KOPT-K1 (cell line): ENCODE results near the gene ZFYVE26.
"Not testable (repeated sequence)": the region's sequence is repeated elsewhere in the genome, so short reads cannot be mapped to it uniquely, and the experiment has no call there.

ENCODE experiments used
- H3K27ac ChIP-seq: fragments of 200-600 bp; sonication (generic); 2 replicates; pipeline ENCODE4 v1.5.1; 2016; ENCODE audit warnings: antibody characterized with exemption, mild to moderate bottlenecking, low read depth, low read length; ENCODE audit not compliant: poor library complexity, severe bottlenecking
- H3K36me3 ChIP-seq: fragments of 200-600 bp; sonication (generic); 2 replicates; pipeline ENCODE4 v1.5.1; 2017; ENCODE audit warnings: antibody characterized with exemption, mild to moderate bottlenecking, low read length, moderate library complexity; ENCODE audit not compliant: insufficient read depth
- H3K9me3 ChIP-seq: fragments of 200-600 bp; sonication (generic); 2 replicates; pipeline ENCODE4 v1.5.1; 2017; ENCODE audit warnings: antibody characterized with exemption, low read length, mild to moderate bottlenecking; ENCODE audit not compliant: insufficient read depth, poor library complexity, severe bottlenecking

Gene ZFYVE26

GRCh38 chr14:67717048-67717447, 99.3 kb downstream of the ZFYVE26 start:
- Histone ChIP-seq H3K36me3 (no peaks in the 10 kb centered on the region), H3K27ac (no peak overlapping the region), H3K9me3 (no peaks in the 10 kb centered on the region)

- peaks cover 32% of the 10 kb centered on the region for H3K9me3 ChIP-seq
- H3K36me3 ChIP-seq, result no peaks in the 10 kb centered on the region
- no peak overlapping the region for H3K27ac ChIP-seq
Measured at GRCh38 chr14:67710209-67710608, 106.2 kb downstream of the ZFYVE26 start.

- H3K27ac ChIP-seq, H3K36me3 ChIP-seq: not testable (repeated sequence)
- H3K9me3 ChIP-seq, result peaks cover 32% of the 10 kb centered on the region
Measured at GRCh38 chr14:67709796-67710195, 106.6 kb downstream of the ZFYVE26 start.

- H3K27ac ChIP-seq, H3K36me3 ChIP-seq: not testable (repeated sequence)
- peaks cover 32% of the 10 kb centered on the region for H3K9me3 ChIP-seq
Measured at GRCh38 chr14:67709346-67709745, 107.0 kb downstream of the ZFYVE26 start.

GRCh38 chr14:67705211-67705610, 111.2 kb downstream of the ZFYVE26 start:
- H3K9me3 ChIP-seq, result peaks cover 22% of the 10 kb centered on the region
- no peaks in the 10 kb centered on the region for H3K36me3 ChIP-seq
- no peak overlapping the region for H3K27ac ChIP-seq

- Histone ChIP-seq H3K27ac (no peak overlapping the region), H3K9me3 (peaks cover 16% of the 10 kb centered on the region), H3K36me3 (no peaks in the 10 kb centered on the region)
Measured at GRCh38 chr14:67704484-67705089, 111.8 kb downstream of the ZFYVE26 start.

GRCh38 chr14:67703997-67704396, 112.4 kb downstream of the ZFYVE26 start:
- no peaks in the 10 kb centered on the region for H3K36me3 ChIP-seq
- H3K27ac ChIP-seq, result no peak overlapping the region
- peaks cover 10% of the 10 kb centered on the region for H3K9me3 ChIP-seq

GRCh38 chr14:67701492-67701891, 114.9 kb downstream of the ZFYVE26 start, which contains the start of gene RDH12:
Gene RDH12, plus strand, starts transcription at chr14:67701886. Its CDS starts 20,757 bp downstream, at chr14:67722643.
- H3K9me3 ChIP-seq, H3K27ac ChIP-seq, H3K36me3 ChIP-seq: not testable (repeated sequence)

- peaks cover 8% of the 10 kb centered on the region for H3K36me3 ChIP-seq
- H3K27ac ChIP-seq, result no peak overlapping the region
Measured at GRCh38 chr14:67698179-67698578, 118.2 kb downstream of the ZFYVE26 start.

GRCh38 chr14:67697006-67697405, 119.4 kb downstream of the ZFYVE26 start:
- Histone ChIP-seq H3K9me3 (no peaks in the 10 kb centered on the region), H3K27ac (no peak overlapping the region), H3K36me3 (peaks cover 20% of the 10 kb centered on the region)

More at GRCh38 chr14:67698179-67698578, 118.2 kb downstream of the ZFYVE26 start:
- H3K9me3 ChIP-seq, result no peaks in the 10 kb centered on the region
